GM12865 (cell line): ENCODE results near the gene DCPS.

ENCODE experiments used
- DNase-seq: peaks from one replicate; pipeline ENCODE4 v3.0.0; 2010; ENCODE audit warnings: low read depth
- H3K4me3 ChIP-seq: 2 replicates; pipeline ENCODE4 v1.5.1; 2011; ENCODE audit warnings: mild to moderate bottlenecking, low read depth, low read length, control low read depth
- TF ChIP-seq, protein P1 (sequence below): IDR thresholded peaks from 2 replicates; pipeline ENCODE4 v1.5.1; 2011; ENCODE audit warnings: low read length, control low read depth, low read depth, inconsistent platforms; ENCODE audit not compliant: insufficient read depth; ENCODE audit errors: missing control alignments

Gene DCPS

DNA sequence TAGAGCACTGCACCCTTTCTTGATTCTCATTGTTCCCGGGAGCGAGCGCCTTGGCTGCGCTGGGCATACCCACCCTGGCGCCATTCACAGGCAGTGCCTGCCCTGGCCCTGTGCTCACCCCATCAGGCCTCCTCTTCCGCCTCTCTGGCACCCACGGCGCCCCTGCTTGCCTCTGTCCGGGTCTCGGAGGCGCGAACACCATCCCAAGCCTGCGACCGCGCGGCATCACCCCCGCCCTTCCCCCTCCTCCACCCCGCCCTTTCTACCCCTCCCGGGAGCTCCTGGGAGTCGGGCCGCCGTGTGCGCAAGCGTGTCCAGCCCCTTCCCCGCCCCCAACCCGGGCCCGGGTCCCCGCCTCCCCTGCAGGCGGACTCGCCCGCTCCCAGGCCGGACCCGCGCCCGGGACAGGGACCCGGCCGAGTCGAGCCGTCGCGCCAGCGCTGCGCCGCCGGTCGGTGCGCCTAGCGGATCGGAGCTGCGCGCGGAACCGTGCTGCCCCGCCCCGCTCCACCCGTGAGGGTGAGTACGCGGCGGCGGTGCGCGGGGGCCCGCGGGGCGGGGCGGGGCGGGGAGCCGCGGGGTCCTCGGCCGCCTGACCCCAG lies 51.6 kb downstream of the DCPS start, which contains the start of gene ST3GAL4:
TSS of gene ST3GAL4 (plus strand) at position 363 of the 602 bp plus-strand sequence. CDS start 50,470 bp downstream, outside the sequence.
- TF ChIP-seq, protein P1, sequence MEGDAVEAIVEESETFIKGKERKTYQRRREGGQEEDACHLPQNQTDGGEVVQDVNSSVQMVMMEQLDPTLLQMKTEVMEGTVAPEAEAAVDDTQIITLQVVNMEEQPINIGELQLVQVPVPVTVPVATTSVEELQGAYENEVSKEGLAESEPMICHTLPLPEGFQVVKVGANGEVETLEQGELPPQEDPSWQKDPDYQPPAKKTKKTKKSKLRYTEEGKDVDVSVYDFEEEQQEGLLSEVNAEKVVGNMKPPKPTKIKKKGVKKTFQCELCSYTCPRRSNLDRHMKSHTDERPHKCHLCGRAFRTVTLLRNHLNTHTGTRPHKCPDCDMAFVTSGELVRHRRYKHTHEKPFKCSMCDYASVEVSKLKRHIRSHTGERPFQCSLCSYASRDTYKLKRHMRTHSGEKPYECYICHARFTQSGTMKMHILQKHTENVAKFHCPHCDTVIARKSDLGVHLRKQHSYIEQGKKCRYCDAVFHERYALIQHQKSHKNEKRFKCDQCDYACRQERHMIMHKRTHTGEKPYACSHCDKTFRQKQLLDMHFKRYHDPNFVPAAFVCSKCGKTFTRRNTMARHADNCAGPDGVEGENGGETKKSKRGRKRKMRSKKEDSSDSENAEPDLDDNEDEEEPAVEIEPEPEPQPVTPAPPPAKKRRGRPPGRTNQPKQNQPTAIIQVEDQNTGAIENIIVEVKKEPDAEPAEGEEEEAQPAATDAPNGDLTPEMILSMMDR, result no peak
- DNase-seq, result peak; percentile 82
- peak within 1 kb of the TSS; percentile 62 for H3K4me3 ChIP-seq

DNA sequence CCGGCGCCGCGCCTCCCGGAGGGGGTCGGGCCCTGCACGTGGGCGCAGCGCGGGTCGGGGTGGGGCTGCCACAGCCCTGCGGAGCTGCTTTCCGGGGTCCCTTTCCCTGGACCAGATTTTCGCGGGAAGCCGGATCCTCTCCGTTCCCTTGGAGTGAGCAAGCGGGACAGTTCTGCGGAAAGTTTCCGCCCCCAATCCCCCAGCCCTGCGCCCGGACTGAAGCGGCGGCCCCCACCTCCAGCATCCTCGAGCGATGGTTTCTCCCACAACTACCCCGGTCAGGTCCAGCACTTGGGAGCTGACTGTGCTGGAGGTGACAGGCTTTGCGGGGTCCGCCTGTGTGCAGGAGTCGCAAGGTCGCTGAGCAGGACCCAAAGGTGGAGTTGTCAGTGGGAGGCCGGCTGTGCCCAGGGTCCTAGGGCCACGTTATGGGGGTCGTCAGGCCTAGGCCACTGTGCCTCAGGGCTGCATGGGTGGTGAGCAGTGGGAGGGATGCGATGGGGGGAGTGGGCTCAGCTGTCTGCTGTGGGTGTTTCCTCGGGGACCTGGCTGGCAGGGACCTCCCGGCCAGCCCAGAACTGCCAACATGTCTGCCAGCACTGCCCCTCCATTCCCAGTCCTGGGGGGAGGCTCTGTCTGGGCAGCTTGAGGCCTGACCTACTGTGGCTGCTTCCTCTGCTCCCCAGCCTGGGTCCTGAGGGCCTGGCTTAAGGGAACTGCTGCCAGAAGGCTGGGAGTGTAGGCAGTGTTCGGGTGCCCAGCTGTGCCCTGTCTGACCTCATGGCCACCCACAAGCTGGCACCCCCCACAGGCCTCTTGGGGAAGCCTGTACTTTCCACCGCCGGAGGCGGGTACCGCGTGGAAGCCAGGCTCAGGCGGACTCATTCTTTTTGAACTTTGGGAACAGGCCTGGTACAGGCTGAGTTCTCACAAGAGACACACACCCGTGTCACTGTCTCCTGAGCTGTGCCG lies 52.4 kb downstream of the DCPS start:
- DNase-seq, result peak; percentile 24
- TF ChIP-seq, protein P1, result no peak
- H3K4me3 ChIP-seq, result peak overlapping the region; percentile 62

DNA sequence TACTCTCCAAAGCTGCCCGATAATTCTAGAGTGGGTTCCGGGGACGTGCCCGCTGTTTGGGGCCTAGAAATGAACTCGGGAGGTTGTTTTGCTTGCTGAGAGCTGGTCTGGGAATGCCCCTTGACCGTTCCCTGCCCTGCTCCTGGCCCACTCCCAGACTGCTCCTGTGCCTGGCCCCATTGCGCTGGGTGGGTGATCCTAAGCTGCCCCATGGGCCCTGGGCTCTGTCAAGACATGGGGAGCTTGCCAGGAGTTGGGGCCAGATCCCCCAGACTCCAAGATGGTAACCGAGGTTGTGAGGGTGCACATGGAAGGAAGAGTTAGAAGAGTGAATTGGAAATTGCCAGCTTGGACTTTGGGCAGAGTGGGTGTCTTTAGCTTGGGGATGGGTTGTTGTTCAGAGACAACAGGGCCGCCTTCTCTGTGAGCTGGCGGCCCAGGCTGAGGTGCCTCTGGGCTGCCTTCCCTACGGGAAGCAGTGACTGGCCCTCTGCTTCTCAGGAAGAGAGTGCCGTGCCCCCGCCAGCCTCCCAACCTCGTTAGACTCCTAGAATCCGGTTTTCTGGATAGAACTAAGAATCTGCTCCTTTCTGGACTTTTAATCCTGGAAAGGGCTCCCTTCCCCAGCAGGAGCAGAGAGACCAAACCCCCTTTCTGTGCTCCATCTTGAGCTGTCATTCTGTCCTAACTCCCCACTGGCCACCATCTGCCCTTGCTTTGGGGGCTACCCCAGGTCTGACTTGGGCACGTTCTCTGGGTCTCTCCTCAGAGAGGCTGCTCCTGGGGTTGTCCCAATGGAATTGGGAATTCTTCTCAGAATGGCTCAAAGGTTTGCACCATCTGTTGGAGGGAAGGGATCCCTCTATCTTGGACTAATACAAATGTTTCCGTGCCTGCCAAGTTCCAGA lies 53.4 kb downstream of the DCPS start:
- peak overlapping the region; percentile 62; the same call in 1 of the 2 replicates for H3K4me3 ChIP-seq
- TF ChIP-seq, protein P1, result no peak

DNA sequence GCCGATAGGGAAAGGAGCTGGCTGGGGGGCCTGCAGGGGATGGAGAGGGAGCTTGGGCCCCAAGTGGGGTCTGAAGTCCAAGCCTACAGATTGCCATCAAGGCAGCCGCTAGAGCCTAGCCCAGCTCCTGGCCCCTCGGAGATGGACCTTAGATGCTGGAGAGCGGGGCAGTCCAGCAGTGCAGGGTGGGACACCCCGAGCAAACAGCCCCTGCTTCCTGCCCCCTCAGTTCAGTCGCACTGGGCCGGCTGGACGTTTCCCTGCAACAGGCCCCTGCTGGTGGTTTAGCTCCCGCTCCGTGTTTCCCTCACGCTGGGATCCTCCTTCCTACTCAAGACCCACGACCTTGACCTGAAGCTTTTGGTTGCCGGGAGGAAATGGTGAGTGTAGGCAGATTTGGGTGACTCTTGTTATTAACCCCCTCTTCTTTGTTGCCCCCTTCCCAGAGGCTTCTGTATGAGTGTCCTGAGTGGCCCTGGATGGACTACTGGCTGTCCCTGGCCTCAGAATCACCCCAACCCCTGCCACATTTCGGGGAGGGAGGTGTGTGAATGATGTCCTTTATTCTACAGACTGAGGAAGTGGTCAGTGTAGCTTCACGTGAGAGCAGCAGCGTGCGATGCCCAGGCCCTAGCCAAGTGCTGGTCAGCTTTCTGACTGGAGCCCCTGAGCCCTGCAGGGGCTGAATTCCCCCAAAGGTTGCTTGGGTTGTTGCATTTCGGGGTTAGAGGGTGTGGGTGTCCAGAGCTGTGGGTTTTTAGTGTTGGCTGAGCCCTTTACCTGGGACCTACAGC lies 54.3 kb downstream of the DCPS start:
- H3K4me3 ChIP-seq, result no peak overlapping the region
- DNase-seq, result no peak
- TF ChIP-seq, protein P1, result no peak

More for the DNA sequence above, 53.4 kb downstream of the DCPS start:
- DNase-seq, result no peak

DNA sequence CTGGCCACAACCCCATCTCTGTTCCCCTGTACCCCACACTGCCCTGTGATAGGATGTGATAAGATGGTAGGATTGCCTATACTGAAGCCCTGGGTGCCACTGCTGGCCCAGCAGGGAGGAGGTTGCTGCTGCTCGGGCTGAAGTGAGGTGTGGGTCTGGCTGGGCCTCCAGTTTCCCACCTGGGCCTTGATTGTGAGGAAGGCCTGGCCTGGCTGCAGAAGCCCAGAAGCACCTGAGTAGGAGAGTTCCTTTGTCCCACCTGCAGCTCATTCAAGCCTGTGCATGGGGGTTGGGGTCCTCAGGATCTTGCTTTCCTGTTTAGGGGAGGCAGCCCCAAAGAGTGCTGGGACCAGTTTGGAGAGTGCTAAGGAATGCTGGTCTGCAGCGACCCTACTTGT lies 54.9 kb downstream of the DCPS start:
- TF ChIP-seq, protein P1, result no peak
- H3K4me3 ChIP-seq, result no peak overlapping the region
- no peak for DNase-seq
